GM20000 (cell line): Measurements from ENCODE around the gene HSPA6.
"Not testable (repeated sequence)": the region's sequence is repeated elsewhere in the genome, so short reads cannot be mapped to it uniquely, and the experiment has no call there.

Experiments used
- DNase-seq: peaks from one replicate; pipeline ENCODE4 v3.0.0; 2012; ENCODE audit warnings: low spot score
- TF ChIP-seq, protein P1 (sequence below): IDR thresholded peaks from 2 replicates; pipeline ENCODE4 v1.5.1; 2012; ENCODE audit warnings: mild to moderate bottlenecking, control low read depth; ENCODE audit errors: extremely low read depth, missing control alignments

HSPA6 gene

DNA sequence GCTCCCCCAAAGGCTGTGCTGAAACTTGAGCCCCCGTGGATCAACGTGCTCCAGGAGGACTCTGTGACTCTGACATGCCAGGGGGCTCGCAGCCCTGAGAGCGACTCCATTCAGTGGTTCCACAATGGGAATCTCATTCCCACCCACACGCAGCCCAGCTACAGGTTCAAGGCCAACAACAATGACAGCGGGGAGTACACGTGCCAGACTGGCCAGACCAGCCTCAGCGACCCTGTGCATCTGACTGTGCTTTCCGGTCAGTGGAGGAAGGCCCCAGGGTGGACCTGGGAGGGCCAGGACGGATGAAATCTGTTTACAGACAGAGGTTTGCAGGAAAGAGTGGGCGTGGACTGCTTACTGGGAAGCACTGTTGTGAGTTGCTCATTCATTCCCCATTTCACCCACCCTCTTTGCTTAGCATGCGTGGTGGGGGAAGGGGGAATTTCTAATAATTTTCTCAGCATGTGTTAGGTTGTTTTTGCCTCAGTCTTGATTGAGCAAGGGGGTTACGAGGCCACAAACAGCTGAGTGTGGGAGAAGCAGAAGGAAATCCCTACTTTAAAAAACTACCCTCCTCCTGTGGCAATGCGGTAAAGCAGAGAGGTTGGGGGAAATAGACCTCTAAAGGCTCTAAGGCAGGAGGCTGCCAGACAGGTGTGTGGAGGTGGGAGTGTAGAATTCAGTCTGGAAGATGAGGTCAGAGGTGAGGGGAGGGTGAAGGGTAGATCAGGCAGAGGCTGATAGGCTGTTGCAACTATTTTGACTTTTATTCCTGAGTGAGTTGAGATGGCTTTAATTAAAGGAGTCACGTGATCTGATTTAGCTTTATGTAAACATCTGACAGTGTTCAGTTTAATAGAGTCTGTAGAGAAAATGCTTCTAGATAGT, 17.8 kb upstream of the HSPA6 start:
- DNase-seq = no peak
- TF ChIP-seq, protein P1, sequence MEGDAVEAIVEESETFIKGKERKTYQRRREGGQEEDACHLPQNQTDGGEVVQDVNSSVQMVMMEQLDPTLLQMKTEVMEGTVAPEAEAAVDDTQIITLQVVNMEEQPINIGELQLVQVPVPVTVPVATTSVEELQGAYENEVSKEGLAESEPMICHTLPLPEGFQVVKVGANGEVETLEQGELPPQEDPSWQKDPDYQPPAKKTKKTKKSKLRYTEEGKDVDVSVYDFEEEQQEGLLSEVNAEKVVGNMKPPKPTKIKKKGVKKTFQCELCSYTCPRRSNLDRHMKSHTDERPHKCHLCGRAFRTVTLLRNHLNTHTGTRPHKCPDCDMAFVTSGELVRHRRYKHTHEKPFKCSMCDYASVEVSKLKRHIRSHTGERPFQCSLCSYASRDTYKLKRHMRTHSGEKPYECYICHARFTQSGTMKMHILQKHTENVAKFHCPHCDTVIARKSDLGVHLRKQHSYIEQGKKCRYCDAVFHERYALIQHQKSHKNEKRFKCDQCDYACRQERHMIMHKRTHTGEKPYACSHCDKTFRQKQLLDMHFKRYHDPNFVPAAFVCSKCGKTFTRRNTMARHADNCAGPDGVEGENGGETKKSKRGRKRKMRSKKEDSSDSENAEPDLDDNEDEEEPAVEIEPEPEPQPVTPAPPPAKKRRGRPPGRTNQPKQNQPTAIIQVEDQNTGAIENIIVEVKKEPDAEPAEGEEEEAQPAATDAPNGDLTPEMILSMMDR = no peak

DNA sequence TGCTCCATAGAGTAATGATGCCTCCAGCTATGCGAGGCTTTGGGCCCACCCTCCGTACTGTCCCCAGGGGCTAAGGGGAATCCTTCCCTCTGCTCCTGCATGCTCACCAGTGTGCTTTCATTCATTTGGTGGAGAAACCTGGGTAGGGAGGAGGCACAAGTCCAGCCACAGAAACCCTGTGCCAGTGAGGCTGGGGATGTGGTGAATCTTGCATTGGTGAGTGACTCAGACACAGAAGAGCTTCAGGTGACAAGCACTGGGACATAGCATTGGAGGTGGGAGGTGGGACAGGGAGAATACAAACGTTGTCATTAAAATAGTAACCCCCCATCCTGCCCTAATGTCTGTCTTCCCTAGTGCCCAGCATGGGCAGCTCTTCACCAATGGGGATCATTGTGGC, 13.9 kb upstream of the HSPA6 start:
- no peak for DNase-seq
- TF ChIP-seq, protein P1 = no peak

DNA sequence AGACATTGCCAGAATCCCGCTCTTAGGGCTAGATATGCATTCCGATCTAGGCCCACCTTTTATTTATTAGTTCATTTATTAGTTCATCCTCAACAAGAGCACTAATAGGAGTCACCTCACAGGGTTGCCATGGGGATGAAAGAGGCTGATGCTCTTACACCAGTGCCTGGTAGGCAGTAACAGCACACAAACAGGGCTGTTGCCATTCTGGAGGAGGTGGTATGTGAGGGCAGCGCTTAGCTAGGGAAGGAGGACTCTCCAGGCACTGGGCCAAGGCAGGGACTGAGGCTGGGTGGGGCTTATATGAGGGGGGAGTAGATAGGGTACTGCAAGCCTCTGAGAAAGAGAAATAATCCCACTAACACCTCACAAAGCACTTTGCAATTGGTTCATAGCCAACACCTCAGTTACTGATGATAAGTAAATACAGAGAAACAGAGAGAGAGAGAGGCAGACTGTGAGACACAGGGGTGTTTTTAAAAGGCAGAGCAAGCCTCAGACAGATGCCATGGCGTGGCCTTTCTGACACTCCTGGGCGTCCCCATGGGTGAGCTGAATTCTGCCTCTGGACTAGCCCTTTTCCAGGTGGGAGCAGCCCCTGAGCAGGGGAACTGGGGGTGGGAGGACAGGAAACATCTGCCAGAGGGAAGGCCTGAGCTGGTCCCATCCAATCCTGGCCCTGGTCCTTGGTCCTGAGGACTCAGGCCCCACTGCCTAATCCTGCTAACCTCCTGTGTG, 13.2 kb upstream of the HSPA6 start:
- DNase-seq = no peak
- TF ChIP-seq, protein P1 = no peak

DNA sequence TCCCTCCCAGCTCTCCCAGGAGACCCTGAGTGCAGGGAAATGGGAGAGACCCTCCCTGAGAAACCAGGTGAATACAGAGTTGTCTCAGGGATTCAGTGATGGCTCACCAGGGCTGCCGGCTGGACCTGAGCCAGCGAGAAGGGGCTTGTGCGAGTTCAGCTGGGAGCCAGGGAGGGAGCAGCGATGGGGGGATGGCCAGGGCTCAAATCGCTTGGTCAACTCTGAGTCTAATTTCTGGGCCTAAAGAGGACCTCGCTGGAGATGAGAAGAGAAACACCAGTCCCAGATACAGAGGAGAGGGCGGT, 12.6 kb upstream of the HSPA6 start:
- TF ChIP-seq, protein P1 = no peak
- DNase-seq = no peak

DNA sequence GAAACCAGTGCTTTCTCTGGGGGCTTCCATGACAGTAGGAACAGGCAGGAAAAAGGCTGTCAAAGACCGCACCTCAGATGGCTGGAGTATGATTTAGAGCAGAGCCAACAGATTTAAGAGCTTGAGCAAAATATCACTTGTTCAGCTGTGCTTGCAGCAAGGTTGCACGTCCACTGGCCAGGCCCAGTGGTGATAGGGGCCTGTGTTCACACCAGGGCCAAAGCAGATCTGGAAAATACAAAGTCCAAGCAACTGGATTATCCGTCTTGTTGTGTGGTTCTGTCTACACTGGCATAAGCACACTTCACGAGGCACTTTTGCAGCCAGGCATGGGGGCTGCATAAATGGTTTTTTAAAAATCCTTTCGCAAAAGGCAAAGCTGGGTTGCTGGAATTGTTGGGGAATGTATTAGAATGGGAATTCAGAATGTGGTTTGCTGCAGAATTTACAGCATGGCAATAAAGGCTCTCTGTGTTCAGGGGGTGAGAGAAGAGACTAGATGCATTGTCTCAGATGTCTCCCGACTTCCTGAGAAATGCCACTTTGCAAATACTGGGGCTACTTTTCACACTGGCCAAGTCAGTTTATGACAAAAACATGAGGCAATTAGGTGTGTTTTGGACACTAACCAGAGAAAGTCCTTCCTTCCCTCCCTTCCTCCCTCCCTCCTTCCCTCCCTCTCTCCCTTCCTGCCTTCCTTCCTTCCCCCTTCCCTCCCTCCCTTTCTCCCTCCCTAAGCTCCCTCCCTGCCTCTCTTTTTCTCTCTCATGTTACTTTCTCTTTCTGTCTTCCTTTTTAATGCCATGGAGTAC, 11.5 kb upstream of the HSPA6 start:
- DNase-seq = not testable (repeated sequence)

DNA sequence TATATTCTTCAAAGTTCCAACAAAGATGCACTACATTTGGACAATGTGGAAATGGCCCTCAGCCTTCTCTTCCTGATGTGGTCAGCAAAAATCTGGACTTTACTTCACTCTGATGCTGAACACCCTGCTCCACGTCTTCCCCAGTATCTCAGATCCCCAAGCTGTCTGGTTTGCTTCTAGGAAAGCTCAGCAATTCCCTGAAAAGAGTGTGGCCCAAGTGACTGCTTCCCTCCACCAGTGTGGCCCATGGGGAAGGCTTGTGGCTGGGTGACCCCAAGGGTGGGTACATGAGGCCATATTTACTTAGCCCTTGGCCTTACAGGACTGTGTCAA, 10.9 kb upstream of the HSPA6 start:
- DNase-seq = not testable (repeated sequence)

DNA sequence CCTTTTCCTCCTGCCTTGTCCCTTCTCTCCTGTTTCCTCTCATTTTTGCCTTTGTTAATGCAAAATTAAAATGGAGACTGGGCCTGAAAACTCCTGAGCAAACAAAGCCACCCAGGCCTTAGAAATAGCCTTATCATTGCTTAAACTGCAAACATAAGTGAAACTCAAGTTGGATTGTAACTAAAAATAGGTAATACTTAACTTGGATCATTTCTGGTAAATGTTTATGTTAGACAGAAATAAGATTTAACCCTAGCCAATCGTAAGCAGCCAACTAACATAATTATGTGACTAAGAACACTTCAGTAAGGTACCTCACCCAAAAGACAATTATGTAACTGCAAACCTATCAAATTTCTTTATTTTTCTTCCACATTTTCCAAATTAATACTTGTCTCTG, 10.4 kb upstream of the HSPA6 start:
- DNase-seq = not testable (repeated sequence)

DNA sequence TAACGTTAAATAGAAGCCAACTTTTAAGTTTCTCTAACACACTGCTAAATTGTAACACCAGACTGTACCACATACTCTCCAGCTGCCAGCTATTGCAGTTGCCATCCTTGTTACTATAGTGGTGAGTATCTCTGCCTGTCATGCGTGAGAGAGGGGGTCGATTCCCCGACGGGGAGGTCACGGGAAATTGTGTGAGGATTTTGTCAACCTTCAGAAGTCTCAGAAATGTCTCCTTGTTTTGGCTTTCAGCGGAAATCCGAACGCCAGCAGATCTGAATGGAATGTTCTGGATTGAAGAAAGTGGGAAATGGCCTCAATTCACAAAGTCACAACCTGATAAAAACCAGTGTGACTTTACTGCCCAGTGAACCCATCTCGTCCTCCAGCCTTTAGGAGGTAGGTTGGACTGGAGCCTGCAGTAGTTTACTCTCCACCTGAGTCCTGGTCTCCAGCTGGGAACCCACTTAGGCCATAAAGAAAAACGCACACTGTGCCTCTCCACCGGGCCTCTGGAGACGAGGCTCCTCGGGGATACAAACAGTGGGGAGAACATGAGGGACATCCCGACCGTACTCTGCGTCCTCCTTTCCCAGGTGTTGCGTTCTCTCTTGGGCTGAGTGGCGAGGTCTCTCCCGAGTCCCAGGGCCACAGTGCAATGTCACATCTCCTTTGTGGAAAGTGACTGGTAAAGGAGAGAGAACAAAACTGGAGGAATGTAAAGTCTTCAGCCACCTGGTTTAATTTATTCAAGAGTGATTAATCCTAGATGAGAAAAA, 1.1 kb upstream of the HSPA6 start:
- not testable (repeated sequence) for DNase-seq

DNA sequence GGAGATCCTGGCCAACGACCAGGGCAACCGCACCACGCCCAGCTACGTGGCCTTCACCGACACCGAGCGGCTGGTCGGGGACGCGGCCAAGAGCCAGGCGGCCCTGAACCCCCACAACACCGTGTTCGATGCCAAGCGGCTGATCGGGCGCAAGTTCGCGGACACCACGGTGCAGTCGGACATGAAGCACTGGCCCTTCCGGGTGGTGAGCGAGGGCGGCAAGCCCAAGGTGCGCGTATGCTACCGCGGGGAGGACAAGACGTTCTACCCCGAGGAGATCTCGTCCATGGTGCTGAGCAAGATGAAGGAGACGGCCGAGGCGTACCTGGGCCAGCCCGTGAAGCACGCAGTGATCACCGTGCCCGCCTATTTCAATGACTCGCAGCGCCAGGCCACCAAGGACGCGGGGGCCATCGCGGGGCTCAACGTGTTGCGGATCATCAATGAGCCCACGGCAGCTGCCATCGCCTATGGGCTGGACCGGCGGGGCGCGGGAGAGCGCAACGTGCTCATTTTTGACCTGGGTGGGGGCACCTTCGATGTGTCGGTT, 477 bp downstream of the HSPA6 start:
- DNase-seq = not testable (repeated sequence)

DNA sequence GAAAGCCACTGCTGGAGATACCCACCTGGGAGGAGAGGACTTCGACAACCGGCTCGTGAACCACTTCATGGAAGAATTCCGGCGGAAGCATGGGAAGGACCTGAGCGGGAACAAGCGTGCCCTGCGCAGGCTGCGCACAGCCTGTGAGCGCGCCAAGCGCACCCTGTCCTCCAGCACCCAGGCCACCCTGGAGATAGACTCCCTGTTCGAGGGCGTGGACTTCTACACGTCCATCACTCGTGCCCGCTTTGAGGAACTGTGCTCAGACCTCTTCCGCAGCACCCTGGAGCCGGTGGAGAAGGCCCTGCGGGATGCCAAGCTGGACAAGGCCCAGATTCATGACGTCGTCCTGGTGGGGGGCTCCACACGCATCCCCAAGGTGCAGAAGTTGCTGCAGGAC, 981 bp downstream of the HSPA6 start:
- not testable (repeated sequence) for DNase-seq

DNA sequence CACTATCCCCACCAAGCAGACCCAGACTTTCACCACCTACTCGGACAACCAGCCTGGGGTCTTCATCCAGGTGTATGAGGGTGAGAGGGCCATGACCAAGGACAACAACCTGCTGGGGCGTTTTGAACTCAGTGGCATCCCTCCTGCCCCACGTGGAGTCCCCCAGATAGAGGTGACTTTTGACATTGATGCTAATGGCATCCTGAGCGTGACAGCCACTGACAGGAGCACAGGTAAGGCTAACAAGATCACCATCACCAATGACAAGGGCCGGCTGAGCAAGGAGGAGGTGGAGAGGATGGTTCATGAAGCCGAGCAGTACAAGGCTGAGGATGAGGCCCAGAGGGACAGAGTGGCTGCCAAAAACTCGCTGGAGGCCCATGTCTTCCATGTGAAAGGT, 1.6 kb downstream of the HSPA6 start:
- DNase-seq = not testable (repeated sequence)

DNA sequence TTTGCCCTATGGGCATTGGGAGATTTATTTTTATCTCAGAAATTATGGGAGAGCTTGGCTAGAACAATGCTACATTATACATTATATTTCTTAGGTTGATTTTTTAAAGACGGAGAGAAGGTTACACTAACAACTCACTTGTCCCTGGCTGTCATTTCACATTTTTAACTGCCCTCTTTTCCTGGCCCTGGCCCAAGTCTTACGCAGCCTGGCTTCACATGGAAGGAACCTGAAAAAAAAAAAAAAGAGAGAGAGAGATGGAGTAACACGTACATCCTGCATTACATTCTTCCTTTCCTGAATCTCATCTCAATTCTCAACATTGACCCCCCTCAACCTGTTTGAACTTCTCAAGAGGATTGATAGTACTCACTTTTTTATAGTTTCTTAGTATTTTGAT, 4.2 kb downstream of the HSPA6 start:
- not testable (repeated sequence) for DNase-seq

DNA sequence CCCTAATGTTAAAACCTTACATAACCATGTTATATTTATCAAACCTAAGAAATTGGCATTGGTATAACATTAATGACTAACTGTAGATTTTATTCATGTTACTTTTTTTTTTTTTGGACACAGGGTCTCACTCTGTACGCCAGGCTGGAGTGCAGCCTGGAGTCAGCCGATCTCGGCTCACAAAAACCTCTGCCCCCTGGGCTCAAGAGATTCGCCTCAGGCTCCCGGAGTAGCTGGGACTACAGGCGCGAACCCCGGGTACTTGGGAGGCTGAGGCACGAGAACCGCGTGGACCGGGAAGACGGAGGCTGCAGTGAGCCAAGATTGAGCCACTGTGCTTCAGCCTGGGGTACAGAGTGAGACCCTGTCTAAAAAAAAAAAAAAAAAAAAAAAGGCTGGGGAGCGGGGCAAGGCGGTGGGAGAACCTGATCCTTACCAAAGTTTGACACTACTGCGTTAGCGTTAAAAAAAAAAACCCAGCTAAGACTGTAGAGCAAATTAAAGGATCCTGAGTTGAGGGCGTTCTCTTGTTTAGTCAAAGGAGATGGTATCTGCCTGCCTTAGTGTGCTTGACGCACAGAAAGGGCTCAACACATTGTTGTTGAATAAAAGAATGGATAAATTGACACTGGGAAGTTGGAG, 5.2 kb downstream of the HSPA6 start:
- not testable (repeated sequence) for DNase-seq

DNA sequence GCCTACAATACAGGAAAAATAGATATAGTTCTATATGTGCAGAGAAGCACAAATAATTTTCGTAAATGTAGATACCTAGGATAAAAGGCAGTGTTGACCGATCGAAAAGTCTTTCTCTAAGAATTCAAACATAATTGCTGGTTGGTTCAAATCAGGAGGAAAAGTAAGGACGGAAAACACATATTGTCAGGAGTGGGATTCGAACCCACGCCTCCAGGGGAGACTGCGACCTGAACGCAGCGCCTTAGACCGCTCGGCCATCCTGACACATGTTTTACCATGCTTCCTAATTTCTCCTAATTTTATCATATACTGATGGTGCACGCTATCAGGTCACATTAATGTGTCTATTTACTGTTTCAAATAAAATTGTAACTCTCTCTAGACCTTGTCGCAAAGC, 5.8 kb downstream of the HSPA6 start:
- DNase-seq = not testable (repeated sequence)
